GM20000 (cell line): Measurements from ENCODE around the gene ZEB1.

Experiments
- DNase-seq: peaks from one replicate; pipeline ENCODE4 v3.0.0; 2012; ENCODE audit warnings: low spot score
- TF ChIP-seq, protein P1 (sequence below): IDR thresholded peaks from 2 replicates; pipeline ENCODE4 v1.5.1; 2012; ENCODE audit warnings: mild to moderate bottlenecking, control low read depth; ENCODE audit errors: extremely low read depth, missing control alignments

Gene ZEB1

DNA sequence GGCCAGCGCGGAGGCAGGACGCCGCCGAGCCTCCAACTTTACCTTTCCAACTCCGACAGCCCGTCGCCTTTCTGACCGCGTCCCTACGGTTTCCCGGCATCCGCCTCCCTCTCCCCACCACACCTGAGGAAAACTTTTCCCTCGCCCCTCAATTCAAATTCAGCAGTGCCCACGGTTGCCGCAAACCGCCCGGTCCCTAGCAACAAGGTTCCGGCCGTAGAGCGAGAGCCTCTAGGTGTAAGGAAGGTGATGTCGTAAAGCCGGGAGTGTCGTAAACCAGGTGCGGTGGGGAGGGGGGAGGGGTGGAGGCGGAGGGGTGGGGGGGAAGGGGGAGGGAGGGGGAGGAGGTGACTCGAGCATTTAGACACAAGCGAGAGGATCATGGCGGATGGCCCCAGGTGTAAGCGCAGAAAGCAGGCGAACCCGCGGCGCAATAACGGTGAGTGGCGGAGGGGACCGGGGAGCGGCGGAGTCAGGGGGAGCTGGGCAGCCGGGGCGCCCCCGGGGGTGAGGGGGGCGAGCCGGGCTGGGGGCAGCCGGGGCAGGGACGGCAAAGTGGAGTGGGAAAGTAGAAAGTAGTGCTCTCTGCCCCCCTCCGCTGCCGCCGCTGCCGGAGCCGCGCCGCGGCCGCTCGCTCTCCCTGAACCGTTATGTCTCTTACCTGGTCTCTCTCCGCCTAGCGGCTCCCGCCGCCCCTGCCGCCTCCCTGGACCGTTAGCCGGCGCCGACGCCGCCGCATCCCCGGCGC is at the start of gene ZEB1:
ZEB1 (plus strand) TSS at position 363 of the 748 bp plus-strand sequence; CDS start at position 382, 19 bp downstream.
- TF ChIP-seq, protein P1, sequence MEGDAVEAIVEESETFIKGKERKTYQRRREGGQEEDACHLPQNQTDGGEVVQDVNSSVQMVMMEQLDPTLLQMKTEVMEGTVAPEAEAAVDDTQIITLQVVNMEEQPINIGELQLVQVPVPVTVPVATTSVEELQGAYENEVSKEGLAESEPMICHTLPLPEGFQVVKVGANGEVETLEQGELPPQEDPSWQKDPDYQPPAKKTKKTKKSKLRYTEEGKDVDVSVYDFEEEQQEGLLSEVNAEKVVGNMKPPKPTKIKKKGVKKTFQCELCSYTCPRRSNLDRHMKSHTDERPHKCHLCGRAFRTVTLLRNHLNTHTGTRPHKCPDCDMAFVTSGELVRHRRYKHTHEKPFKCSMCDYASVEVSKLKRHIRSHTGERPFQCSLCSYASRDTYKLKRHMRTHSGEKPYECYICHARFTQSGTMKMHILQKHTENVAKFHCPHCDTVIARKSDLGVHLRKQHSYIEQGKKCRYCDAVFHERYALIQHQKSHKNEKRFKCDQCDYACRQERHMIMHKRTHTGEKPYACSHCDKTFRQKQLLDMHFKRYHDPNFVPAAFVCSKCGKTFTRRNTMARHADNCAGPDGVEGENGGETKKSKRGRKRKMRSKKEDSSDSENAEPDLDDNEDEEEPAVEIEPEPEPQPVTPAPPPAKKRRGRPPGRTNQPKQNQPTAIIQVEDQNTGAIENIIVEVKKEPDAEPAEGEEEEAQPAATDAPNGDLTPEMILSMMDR, result no peak
- DNase-seq, result peak; percentile 91

DNA sequence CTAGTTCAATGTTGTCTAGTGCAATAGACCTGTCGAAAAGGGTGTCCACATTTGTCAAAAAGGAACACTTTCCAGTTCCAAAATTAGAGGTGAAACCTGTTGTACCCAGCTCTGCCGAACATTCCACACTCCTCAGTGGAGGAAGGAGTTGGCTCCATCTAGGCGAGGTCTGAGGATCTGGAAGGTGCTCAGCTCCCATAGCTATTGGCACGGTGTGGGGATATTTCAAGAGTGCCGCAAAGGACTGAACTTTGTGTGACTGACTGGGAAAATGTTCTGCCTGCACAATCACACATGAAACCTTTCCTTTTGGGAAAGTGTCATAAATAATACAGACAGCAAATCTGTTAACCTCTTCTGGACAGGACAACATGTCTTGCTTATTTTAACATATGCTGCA is 48.1 kb upstream of the ZEB1 start:
- DNase-seq, result no peak
- TF ChIP-seq, protein P1, result no peak

DNA sequence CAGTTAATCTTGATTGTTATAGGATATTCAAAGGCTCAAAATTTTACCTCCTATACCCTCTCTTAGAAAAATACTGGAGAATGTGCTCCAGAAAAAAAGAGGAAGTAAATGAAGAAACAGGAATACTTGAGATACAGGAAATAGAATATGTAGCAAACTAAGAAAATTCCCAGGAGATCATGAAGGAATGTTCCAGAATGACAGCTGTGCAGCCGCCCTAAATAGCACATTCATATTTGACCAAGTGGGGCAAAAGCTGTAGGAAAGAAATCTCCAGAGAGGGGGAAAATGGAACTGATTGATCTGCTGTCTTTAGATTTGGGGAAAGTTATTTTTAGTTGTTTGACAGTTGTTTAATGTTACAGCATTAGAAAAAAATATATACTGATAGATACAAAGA is 46.2 kb upstream of the ZEB1 start:
- no peak for DNase-seq
- TF ChIP-seq, protein P1, result no peak

DNA sequence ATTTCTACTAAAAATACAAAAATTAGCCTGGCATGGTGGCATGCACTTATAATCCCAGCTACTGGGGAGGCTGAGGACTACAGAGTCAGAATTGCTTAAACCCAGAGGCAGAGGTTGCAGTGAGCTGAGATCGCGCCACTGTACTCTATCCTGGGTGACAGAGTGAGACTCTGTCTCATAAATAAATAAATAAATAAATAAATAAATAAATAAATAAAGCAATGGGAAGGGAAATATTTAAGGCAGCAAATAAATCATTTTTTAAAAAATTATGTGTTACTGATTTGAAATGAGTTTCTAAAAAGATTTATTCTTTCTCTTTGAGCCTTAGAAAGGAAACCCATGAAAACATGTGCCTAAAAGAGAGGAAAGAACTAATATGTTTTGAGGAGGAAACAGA is 45.2 kb upstream of the ZEB1 start:
- TF ChIP-seq, protein P1, result no peak
- DNase-seq, result no peak

DNA sequence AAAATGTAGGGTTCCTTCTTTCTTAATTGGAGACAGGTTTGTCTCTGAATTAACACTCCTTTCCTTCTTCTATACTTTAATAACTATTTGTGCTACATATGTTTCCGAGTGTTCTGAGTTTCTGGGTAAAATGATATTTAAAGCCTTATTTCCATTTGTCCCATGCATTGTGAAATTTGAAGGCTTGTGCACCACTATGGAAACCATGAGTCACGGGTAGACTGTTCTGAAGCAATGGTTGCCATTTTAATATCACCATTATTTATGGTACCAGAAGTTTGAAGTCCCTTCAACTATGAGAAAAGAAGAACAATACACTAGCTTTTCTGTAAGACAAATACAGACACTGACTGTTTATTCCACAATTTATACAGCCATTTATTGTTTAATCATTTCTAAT is 44.7 kb upstream of the ZEB1 start:
- DNase-seq, result no peak

DNA sequence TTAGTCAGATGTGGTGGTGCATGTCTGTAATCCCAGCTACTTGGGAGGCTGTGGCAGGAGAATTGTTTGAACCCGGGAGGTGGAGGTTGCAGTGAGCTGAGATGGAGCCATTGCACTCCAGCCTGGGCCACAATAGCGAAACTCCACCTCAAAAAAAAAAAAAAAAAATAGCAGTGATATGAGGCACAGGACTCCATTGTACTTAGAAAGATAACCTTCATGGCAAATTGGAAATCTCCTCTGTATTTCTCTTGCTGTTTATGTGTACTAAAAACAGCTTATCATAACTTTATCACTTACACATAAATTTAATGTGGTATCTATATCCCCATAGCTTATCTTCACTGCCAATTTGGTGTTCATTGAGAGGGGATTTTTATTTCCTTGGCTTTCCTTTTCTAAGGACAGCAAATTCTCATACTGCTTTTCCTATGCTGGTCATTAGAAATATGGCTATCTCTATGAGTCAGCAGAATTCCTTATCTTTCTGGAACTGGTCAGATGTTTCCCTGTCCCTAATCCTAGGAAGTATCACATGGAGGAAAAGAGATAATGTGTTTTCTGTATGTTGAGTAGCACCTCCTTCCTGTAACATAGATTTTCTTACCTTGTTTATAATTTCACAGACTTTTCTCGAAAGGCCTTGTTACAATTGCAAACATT is 40.6 kb upstream of the ZEB1 start:
- DNase-seq, result no peak
- TF ChIP-seq, protein P1, result no peak

More for the DNA sequence above, 44.7 kb upstream of the ZEB1 start:
- TF ChIP-seq, protein P1, result no peak

DNA sequence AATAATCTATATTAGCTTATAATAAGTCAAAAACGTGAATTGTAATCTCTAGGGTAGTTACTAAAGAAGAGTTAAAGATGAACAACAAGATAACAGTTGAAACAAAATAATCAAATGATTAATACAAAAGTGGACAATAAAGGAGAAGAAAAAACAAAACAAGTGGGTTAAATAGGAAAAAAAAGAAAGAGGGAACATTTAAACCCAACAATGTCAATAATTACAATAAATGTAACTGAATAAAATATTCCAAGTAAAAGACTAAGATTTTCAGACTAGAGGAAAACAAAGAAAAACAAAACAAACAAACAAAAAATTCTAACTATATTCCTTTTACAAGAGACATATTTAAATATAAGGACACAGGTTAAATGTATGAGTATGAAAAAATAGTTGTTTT is 38.0 kb upstream of the ZEB1 start:
- TF ChIP-seq, protein P1, result no peak
- DNase-seq, result no peak
